ENCODE results near the gene JOSD2.

- TF ChIP-seq, protein P1, sequence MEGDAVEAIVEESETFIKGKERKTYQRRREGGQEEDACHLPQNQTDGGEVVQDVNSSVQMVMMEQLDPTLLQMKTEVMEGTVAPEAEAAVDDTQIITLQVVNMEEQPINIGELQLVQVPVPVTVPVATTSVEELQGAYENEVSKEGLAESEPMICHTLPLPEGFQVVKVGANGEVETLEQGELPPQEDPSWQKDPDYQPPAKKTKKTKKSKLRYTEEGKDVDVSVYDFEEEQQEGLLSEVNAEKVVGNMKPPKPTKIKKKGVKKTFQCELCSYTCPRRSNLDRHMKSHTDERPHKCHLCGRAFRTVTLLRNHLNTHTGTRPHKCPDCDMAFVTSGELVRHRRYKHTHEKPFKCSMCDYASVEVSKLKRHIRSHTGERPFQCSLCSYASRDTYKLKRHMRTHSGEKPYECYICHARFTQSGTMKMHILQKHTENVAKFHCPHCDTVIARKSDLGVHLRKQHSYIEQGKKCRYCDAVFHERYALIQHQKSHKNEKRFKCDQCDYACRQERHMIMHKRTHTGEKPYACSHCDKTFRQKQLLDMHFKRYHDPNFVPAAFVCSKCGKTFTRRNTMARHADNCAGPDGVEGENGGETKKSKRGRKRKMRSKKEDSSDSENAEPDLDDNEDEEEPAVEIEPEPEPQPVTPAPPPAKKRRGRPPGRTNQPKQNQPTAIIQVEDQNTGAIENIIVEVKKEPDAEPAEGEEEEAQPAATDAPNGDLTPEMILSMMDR (IDR thresholded peaks at IDR 0.05): no peak
- no peak for TF ChIP-seq POLR2A (IDR thresholded peaks at IDR 0.05)
Observed at GRCh38 chr19:50490411-50490811, 20.6 kb downstream of the JOSD2 start.
